Esophagus mucosa (tissue), 1 donor: ENCODE measurements around the gene PAFAH1B2. TPM values are rescaled to one million over a fixed set of nuclear protein-coding genes. Genes with fewer than 3 reads are reported as not detected.
A peak's percentile ranks its signal among the peaks of the same experiment; 100 is the strongest.
"Not testable (repeated sequence)": the region's sequence is repeated elsewhere in the genome, so short reads cannot be mapped to it uniquely, and the experiment has no call there.

Experiments used
- ATAC-seq: fragments of 200-7000 bp; cut with Tn5 transposase; one replicate; pipeline ENCODE4 v1.9.1; 2020
- total RNA-seq: library from RNA; stranded (reverse); gene quantifications from one replicate; pipeline ENCODE4 v1.2.4, GENCODE V29; 2023
- donor health status: DM: yes; HTN: yes; CAD: no.

PAFAH1B2 gene
- total RNA-seq, 1 donor from 2014 or later = 50.9 TPM

GRCh38 chr11:117204283-117205080 is 60.4 kb downstream of the PAFAH1B2 start:
- no peak for ATAC-seq

GRCh38 chr11:117205211-117205818 is 61.2 kb downstream of the PAFAH1B2 start:
- no peak for ATAC-seq

GRCh38 chr11:117206111-117206510 is 62.0 kb downstream of the PAFAH1B2 start:
- not testable (repeated sequence) for ATAC-seq

GRCh38 chr11:117206859-117207258 is 62.8 kb downstream of the PAFAH1B2 start:
- peak; percentile 20 for ATAC-seq

- ATAC-seq = not testable (repeated sequence)
These were observed 63.4 kb downstream of the PAFAH1B2 start for GRCh38 chr11:117207481-117207880.

GRCh38 chr11:117208710-117209109 is 64.6 kb downstream of the PAFAH1B2 start:
- not testable (repeated sequence) for ATAC-seq

- ATAC-seq = not testable (repeated sequence)
These were observed 65.5 kb downstream of the PAFAH1B2 start for GRCh38 chr11:117209351-117210125.

GRCh38 chr11:117210620-117211019 is 66.5 kb downstream of the PAFAH1B2 start:
- ATAC-seq = no peak

GRCh38 chr11:117212697-117213355 is 68.7 kb downstream of the PAFAH1B2 start:
- no peak for ATAC-seq

- ATAC-seq = no peak
These were observed 70.5 kb downstream of the PAFAH1B2 start for GRCh38 chr11:117214404-117215110.

GRCh38 chr11:117217141-117218084 is 73.3 kb downstream of the PAFAH1B2 start:
- no peak for ATAC-seq

- no peak for ATAC-seq
These were observed 74.2 kb downstream of the PAFAH1B2 start for GRCh38 chr11:117218133-117218915.

- ATAC-seq = no peak
These were observed 74.9 kb downstream of the PAFAH1B2 start for GRCh38 chr11:117219001-117219400.

GRCh38 chr11:117219455-117219854 is 75.4 kb downstream of the PAFAH1B2 start:
- ATAC-seq = no peak

GRCh38 chr11:117219995-117220394 is 75.9 kb downstream of the PAFAH1B2 start:
- ATAC-seq = no peak

- no peak for ATAC-seq
These were observed 76.5 kb downstream of the PAFAH1B2 start for GRCh38 chr11:117220568-117220967.

GRCh38 chr11:117220999-117221774 is 77.1 kb downstream of the PAFAH1B2 start:
- ATAC-seq = no peak

GRCh38 chr11:117221775-117222517 is 77.9 kb downstream of the PAFAH1B2 start:
- ATAC-seq = peak; percentile 38
